ENCODE measurements around the gene DSCAML1.

- TF ChIP-seq, protein P1, sequence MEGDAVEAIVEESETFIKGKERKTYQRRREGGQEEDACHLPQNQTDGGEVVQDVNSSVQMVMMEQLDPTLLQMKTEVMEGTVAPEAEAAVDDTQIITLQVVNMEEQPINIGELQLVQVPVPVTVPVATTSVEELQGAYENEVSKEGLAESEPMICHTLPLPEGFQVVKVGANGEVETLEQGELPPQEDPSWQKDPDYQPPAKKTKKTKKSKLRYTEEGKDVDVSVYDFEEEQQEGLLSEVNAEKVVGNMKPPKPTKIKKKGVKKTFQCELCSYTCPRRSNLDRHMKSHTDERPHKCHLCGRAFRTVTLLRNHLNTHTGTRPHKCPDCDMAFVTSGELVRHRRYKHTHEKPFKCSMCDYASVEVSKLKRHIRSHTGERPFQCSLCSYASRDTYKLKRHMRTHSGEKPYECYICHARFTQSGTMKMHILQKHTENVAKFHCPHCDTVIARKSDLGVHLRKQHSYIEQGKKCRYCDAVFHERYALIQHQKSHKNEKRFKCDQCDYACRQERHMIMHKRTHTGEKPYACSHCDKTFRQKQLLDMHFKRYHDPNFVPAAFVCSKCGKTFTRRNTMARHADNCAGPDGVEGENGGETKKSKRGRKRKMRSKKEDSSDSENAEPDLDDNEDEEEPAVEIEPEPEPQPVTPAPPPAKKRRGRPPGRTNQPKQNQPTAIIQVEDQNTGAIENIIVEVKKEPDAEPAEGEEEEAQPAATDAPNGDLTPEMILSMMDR (conservative IDR thresholded peaks at IDR 0.05; ENCODE audit: low read length), result no peak
- TF ChIP-seq EZH2phosphoT487 (IDR thresholded peaks at IDR 0.05; ENCODE audit: borderline replicate concordance, low read depth, low read length), result no peak
These were observed 31.0 kb downstream of the DSCAML1 start for GRCh38 chr11:117766026-117766425.

Data from OCI-LY7 (cell line).